Activated B cell treated with CpG ODN at 0.5 μM for 24 hours (primary cell): ENCODE measurements around the gene ZNF688. TPM values are rescaled to one million over a fixed set of nuclear protein-coding genes. Genes with fewer than 3 reads are reported as not detected.

Source experiments
- ATAC-seq: fragments of 200-7000 bp; cut with Tn5 transposase; one replicate; pipeline ENCODE4 v1.10.0; 2021; ENCODE audit warnings: low read depth, mild to moderate bottlenecking, moderate library complexity
- CTCF ChIA-PET: fragments of 350-600 bp; sonication (Branson Sonifier 250); formaldehyde crosslinking; loops from one replicate; lab custom pipeline; 2021; ENCODE audit warnings: antibody characterized with exemption; lab: Charles Lee
- POLR2A ChIA-PET: fragments of 350-600 bp; sonication (Branson Sonifier 250); formaldehyde crosslinking; loops from one replicate; lab custom pipeline; 2021; ENCODE audit warnings: antibody characterized with exemption; lab: Charles Lee
- DNase-seq: peaks from one replicate; pipeline ENCODE4 v3.0.0; 2022
- H3K27ac Mint-ChIP-seq: one replicate; pipeline ENCODE4 v1.8.0; 2020; ENCODE audit warnings: mixed read lengths
- H3K27me3 Mint-ChIP-seq: one replicate; pipeline ENCODE4 v1.8.0; 2021; ENCODE audit warnings: mixed read lengths
- H3K36me3 Mint-ChIP-seq: one replicate; pipeline ENCODE4 v1.8.0; 2021; ENCODE audit warnings: low read depth, mixed read lengths
- H3K4me1 Mint-ChIP-seq: one replicate; pipeline ENCODE4 v1.8.0; 2021; ENCODE audit warnings: mixed read lengths
- H3K4me3 Mint-ChIP-seq: one replicate; pipeline ENCODE4 v1.8.0; 2020; ENCODE audit warnings: mild to moderate bottlenecking, mixed read lengths
- H3K9me3 Mint-ChIP-seq: one replicate; pipeline ENCODE4 v1.8.0; 2020; ENCODE audit warnings: mixed read lengths
- intact Hi-C: fragments of 100-400 bp; cut with micrococcal nuclease; formaldehyde crosslinking; loops from one replicate; pipeline ENCODE4 v1.15.1; 2024
- total RNA-seq: library from RNA; stranded (reverse); gene quantifications from 2 replicates; pipeline ENCODE4 v1.2.3, GENCODE V29; 2022
- TF ChIP-seq, protein P1 (sequence below): fragments of 200-600 bp; IDR thresholded peaks from one replicate; pipeline ENCODE4 v1.8.0; 2022; ENCODE audit warnings: antibody characterized with exemption, mild to moderate bottlenecking

The ZNF688 gene
- total RNA-seq, 1 donor from 2014 or later = 14.7 TPM

DNA sequence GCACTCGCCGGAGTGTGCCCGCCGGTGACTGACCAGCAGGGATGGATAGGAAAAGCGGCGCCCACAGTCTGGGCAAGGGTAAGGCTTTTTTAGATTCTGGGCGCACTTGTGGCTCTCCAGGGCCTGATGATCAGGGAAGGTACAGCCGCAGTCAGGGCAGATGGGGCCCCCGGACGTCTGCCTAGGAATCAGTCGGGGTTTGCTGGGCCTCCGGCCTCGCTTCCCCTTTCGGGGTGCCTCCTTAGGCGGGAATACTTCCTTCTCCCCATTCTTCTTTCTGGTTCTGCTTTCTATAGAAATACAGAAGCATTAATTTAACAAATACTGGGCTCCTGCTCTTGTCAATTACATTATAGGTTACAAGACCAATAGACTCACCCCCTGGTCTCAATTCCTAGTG is 33.6 kb upstream of the ZNF688 start:
- Mint-ChIP-seq H3K27ac (no peak overlapping the region), H3K4me1 (peaks cover 8% of the 10 kb centered on the region), H3K27me3 (no peaks in the 10 kb centered on the region), H3K4me3 (no peak overlapping the region), H3K36me3 (peaks cover 52% of the 10 kb centered on the region), H3K9me3 (no peaks in the 10 kb centered on the region)
- DNase-seq (no peak), ATAC-seq (no peak)
- TF ChIP-seq, protein P1, sequence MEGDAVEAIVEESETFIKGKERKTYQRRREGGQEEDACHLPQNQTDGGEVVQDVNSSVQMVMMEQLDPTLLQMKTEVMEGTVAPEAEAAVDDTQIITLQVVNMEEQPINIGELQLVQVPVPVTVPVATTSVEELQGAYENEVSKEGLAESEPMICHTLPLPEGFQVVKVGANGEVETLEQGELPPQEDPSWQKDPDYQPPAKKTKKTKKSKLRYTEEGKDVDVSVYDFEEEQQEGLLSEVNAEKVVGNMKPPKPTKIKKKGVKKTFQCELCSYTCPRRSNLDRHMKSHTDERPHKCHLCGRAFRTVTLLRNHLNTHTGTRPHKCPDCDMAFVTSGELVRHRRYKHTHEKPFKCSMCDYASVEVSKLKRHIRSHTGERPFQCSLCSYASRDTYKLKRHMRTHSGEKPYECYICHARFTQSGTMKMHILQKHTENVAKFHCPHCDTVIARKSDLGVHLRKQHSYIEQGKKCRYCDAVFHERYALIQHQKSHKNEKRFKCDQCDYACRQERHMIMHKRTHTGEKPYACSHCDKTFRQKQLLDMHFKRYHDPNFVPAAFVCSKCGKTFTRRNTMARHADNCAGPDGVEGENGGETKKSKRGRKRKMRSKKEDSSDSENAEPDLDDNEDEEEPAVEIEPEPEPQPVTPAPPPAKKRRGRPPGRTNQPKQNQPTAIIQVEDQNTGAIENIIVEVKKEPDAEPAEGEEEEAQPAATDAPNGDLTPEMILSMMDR = no peak
- intact Hi-C loops = no loop called here
- ChIA-PET CTCF (no interaction called here), POLR2A (no interaction called here)

DNA sequence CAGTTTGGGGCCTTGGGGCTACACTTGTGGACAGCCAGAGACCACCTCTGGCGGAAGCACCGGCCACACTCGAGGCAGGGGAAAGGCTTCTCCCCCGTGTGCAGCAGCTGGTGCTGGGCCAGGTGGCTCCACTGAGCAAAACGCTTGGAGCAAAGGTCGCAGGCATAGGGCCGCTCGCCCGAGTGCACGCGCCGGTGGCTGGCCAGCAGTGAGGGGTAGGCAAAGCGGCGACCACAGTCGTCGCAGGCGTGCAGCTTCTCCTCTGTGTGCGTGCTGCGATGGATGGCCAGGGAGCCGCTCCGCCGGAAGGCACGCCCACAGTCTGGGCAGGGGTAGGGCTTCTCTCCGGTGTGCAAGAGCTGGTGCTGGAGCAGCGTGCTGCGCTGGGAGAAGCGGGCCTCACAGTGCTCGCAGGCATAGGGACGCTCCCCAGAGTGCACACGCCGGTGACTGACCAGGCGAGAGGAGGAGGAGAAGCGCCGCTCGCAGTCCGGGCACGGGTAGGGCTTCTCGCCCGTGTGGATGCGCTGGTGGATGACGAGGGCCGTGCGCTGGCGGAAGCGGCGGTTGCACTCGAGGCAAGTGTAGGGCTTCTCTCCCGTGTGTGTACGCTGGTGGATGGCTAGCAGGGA is 32.9 kb upstream of the ZNF688 start:
- TF ChIP-seq, protein P1 = no peak
- no peak overlapping the region for H3K27ac Mint-ChIP-seq
- H3K36me3 Mint-ChIP-seq = peaks cover 52% of the 10 kb centered on the region
- ATAC-seq = no peak
- peaks cover 7% of the 10 kb centered on the region for H3K4me1 Mint-ChIP-seq
- ChIA-PET CTCF (no interaction called here), POLR2A (no interaction called here)
- intact Hi-C loops = no loop called here
- no peaks in the 10 kb centered on the region for H3K9me3 Mint-ChIP-seq
- no peak overlapping the region for H3K4me3 Mint-ChIP-seq
- H3K27me3 Mint-ChIP-seq = no peaks in the 10 kb centered on the region
- no peak for DNase-seq

DNA sequence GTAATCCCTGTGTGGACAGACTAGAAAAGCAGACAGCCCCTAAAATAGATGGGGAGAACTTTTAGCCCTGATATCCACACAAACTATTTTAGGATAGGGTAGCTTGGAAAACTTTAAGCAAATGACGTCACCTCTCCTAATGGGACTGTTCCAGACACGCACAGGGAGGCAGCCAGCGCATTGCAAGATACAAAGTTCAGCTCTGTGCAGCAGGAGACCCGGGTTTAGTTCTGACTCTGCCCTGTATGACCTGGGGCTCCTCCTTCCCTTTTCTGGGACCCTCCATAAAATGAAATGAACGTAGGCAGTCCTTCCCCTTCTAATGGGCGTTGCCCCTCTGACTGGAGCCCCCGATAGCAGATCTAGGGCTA is 32.4 kb upstream of the ZNF688 start:
- ChIA-PET POLR2A (no interaction called here), CTCF (no interaction called here)
- no peaks in the 10 kb centered on the region for H3K9me3 Mint-ChIP-seq
- TF ChIP-seq, protein P1 = no peak
- H3K4me1 Mint-ChIP-seq = peaks cover 2% of the 10 kb centered on the region
- DNase-seq (no peak), ATAC-seq (no peak)
- H3K27me3 Mint-ChIP-seq = no peaks in the 10 kb centered on the region
- peaks cover 52% of the 10 kb centered on the region for H3K36me3 Mint-ChIP-seq
- intact Hi-C loops = no loop called here
- H3K27ac Mint-ChIP-seq = no peak overlapping the region
- H3K4me3 Mint-ChIP-seq = no peak overlapping the region

DNA sequence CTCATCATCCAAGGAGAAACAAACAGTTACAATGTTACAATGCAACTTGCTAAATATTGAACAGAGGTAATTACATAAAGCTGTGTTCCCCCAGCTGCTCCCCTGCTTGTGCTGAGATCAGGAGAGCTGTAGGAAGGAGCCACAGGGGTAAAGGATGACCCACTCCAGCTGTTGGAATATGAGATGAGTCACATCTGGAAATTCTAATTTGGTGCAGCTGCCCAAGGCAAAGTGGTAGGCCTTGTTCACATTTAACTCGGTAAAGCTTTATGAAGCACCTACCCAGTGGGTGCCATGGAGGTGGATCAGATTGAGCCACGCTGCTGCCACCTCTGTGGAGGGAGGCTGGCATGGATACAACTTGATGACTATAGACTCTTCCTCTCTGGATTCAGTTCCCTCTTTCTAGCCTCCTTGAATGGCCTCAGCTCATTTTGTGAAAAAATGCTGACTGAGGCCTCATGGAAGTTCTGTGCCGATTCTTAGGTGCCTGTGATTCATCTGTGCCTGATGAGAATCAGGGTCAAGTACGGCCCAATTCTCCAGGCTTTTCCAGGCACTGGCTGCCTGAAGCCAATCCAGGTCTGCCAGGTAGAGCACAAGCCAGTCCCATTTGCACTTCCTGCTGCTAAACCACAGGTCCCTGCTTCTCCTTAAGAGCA is 31.2 kb upstream of the ZNF688 start:
- peaks cover 48% of the 10 kb centered on the region for H3K36me3 Mint-ChIP-seq
- POLR2A ChIA-PET = interaction anchor here (0.6 to 0.7 kb wide), 2 partner anchors 129 to 173 kb away, joined by 3 read pairs; partner anchors contain the start of gene DCTPP1
- no peaks in the 10 kb centered on the region for H3K9me3 Mint-ChIP-seq
- no peak overlapping the region for H3K4me3 Mint-ChIP-seq
- ATAC-seq (no peak), DNase-seq (no peak)
- intact Hi-C loops = no loop called here
- TF ChIP-seq, protein P1 = no peak
- H3K4me1 Mint-ChIP-seq = peaks cover 3% of the 10 kb centered on the region
- no peaks in the 10 kb centered on the region for H3K27me3 Mint-ChIP-seq
- no peak overlapping the region for H3K27ac Mint-ChIP-seq
- CTCF ChIA-PET = interaction anchor here (1.5 kb wide), 1 partner anchor 45 kb away, joined by 3 read pairs; the partner anchor contains the start of gene ZNF764

DNA sequence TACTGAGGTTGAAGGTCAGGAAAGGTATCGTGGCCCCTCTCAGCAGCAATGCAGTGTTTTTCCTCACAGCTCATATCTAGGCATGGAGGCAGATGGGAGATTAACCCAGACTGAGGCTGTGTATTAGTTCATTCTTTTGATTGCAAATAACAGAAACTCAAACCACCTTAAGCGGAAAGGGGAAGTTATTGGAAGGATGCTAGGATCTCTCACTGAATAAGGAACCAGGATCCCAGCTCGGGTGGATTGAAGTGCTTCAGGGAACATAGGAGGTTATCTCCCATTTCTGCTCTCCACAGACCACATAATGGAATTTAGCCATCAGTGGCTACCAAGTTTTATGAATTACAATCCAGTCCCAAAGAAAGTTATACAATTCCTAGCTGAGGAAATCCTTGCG is 30.5 kb upstream of the ZNF688 start:
- Mint-ChIP-seq H3K4me3 (no peak overlapping the region), H3K27ac (no peak overlapping the region), H3K36me3 (peaks cover 44% of the 10 kb centered on the region), H3K4me1 (peaks cover 3% of the 10 kb centered on the region), H3K27me3 (no peaks in the 10 kb centered on the region), H3K9me3 (no peaks in the 10 kb centered on the region)
- DNase-seq (no peak), ATAC-seq (no peak)
- TF ChIP-seq, protein P1 = no peak
- CTCF ChIA-PET = interaction anchor here (1.5 kb wide), 1 partner anchor 44 kb away, joined by 3 read pairs; the partner anchor contains the start of gene ZNF764
- POLR2A ChIA-PET = no interaction called here
- intact Hi-C loops = no loop called here
